Measurements from ENCODE around the gene KLHL41.
"Not testable (repeated sequence)": the region's sequence is repeated elsewhere in the genome, so short reads cannot be mapped to it uniquely, and the experiment has no call there.

KLHL41 gene

GRCh38 chr2:169509955-169510354 lies 453 bp downstream of the KLHL41 start:
- DNase-seq (ENCODE audit: low read depth, low spot score), result no peak

- DNase-seq (ENCODE audit: low read depth, low spot score), result no peak
Measured at GRCh38 chr2:169510496-169510895, 994 bp downstream of the KLHL41 start.

- no peak for DNase-seq (ENCODE audit: low read depth, low spot score)
Measured at GRCh38 chr2:169511818-169512217, 2.3 kb downstream of the KLHL41 start.

- peak; percentile 24 for DNase-seq (ENCODE audit: low read depth, low spot score)
Measured at GRCh38 chr2:169512525-169512924, 3.0 kb downstream of the KLHL41 start.

GRCh38 chr2:169513094-169513493 lies 3.6 kb downstream of the KLHL41 start:
- no peak for DNase-seq (ENCODE audit: low read depth, low spot score)

- DNase-seq (ENCODE audit: low read depth, low spot score), result no peak
Measured at GRCh38 chr2:169513926-169514325, 4.4 kb downstream of the KLHL41 start.

GRCh38 chr2:169514758-169515157 lies 5.3 kb downstream of the KLHL41 start:
- DNase-seq (ENCODE audit: low read depth, low spot score), result not testable (repeated sequence)

- not testable (repeated sequence) for DNase-seq (ENCODE audit: low read depth, low spot score)
Measured at GRCh38 chr2:169516488-169516995, 7.0 kb downstream of the KLHL41 start.

- no peak for DNase-seq (ENCODE audit: low read depth, low spot score)
Measured at GRCh38 chr2:169520896-169521295, 11.4 kb downstream of the KLHL41 start.

GRCh38 chr2:169523681-169524080 lies 14.2 kb downstream of the KLHL41 start:
- DNase-seq (ENCODE audit: low read depth, low spot score), result no peak

- DNase-seq (ENCODE audit: low read depth, low spot score), result no peak
Measured at GRCh38 chr2:169525434-169525833, 15.9 kb downstream of the KLHL41 start.

GRCh38 chr2:169526451-169526850 lies 16.9 kb downstream of the KLHL41 start:
- DNase-seq (ENCODE audit: low read depth, low spot score), result no peak

- DNase-seq (ENCODE audit: low read depth, low spot score), result peak; percentile 67
Measured at GRCh38 chr2:169528271-169528701, 18.8 kb downstream of the KLHL41 start.

- not testable (repeated sequence) for DNase-seq (ENCODE audit: low read depth, low spot score)
Measured at GRCh38 chr2:169539460-169539859, 30.0 kb downstream of the KLHL41 start.

GRCh38 chr2:169540146-169540545 lies 30.6 kb downstream of the KLHL41 start:
- DNase-seq (ENCODE audit: low read depth, low spot score), result no peak

GRCh38 chr2:169542433-169542832 lies 32.9 kb downstream of the KLHL41 start:
- no peak for DNase-seq (ENCODE audit: low read depth, low spot score)

- no peak for DNase-seq (ENCODE audit: low read depth, low spot score)
Measured at GRCh38 chr2:169546756-169547155, 37.3 kb downstream of the KLHL41 start.

GRCh38 chr2:169561364-169561763 lies 51.9 kb downstream of the KLHL41 start:
- no peak for DNase-seq (ENCODE audit: low read depth, low spot score)

- DNase-seq (ENCODE audit: low read depth, low spot score), result not testable (repeated sequence)
Measured at GRCh38 chr2:169562084-169562483, 52.6 kb downstream of the KLHL41 start.

GRCh38 chr2:169562519-169562918 lies 53.0 kb downstream of the KLHL41 start:
- no peak for DNase-seq (ENCODE audit: low read depth, low spot score)

GRCh38 chr2:169565686-169566085 lies 56.2 kb downstream of the KLHL41 start:
- no peak for DNase-seq (ENCODE audit: low read depth, low spot score)

- DNase-seq (ENCODE audit: low read depth, low spot score), result no peak
Measured at GRCh38 chr2:169569948-169570347, 60.4 kb downstream of the KLHL41 start.

GRCh38 chr2:169570752-169571151 lies 61.2 kb downstream of the KLHL41 start:
- not testable (repeated sequence) for DNase-seq (ENCODE audit: low read depth, low spot score)

GRCh38 chr2:169571571-169571970 lies 62.1 kb downstream of the KLHL41 start:
- DNase-seq (ENCODE audit: low read depth, low spot score), result no peak
